ENCODE data around the gene TMC3.

Gene TMC3

DNA sequence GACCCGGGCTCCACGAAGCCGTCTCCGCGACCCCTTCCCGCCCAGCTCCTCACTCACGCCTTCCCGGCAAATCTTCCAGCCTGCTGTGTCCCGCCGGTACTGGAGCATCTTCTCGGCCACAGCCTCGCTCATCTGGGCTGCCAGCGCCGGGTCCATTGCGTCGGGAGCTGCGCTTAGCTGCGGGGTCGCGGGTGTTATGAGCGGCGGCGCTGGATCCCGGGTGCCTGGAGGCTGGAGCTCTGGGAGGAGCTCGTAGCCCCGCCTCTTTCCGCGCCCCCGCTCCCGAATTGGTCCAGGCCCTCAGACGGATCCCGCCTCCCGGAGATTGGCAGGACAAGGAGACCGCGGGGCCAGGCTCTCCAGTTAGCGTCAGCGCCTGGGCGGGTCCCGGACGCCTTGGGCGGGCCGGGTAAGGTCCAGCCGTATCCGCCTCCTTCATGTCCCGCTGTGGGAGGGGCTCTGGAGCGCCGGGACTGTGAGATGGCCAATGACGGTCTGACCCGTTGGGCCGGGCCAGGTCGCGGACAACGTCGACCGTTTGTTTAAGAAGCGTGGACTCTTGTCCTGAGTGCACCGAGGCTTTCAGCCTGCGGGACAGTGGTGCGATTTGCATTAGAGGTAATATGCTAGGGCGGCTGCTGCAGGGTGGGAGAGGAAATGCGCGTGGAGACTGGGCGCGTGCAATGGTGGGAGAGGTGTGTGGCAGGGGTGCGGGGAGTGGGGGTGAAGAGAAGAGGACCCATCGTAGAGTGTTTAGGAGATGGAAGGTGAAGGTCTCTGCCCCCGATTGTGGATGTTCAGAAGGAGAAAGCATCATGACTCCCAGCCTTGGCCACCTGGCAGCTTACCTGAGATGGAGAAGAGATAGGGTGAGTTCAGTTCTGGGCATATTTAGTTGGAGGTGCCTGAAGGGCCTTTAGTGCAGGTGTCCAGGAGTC lies 49.8 kb downstream of the TMC3 start, which contains the start of gene STARD5:
STARD5 (minus strand) TSS at position 198 of the 938 bp plus-strand sequence; CDS start at position 156, 42 bp downstream.
- DNase-seq (ENCODE audit: low read depth in 3 of 3, low spot score in 1 of 3) = peak; percentile 83 to 94 (median 85)

GRCh38 chr15:81323559-81323943 lies 50.5 kb downstream of the TMC3 start:
- DNase-seq (ENCODE audit: low read depth in 3 of 3, low spot score in 1 of 3) = no peak

GRCh38 chr15:81322676-81323253 lies 51.2 kb downstream of the TMC3 start:
- no peak for DNase-seq (ENCODE audit: low read depth in 3 of 3, low spot score in 1 of 3)

- no peak for DNase-seq (ENCODE audit: low read depth in 3 of 3, low spot score in 1 of 3)
Observed at GRCh38 chr15:81321667-81322066, 52.3 kb downstream of the TMC3 start.

- DNase-seq (ENCODE audit: low read depth in 3 of 3, low spot score in 1 of 3) = no peak
Observed at GRCh38 chr15:81317642-81318017, 56.4 kb downstream of the TMC3 start.

- no peak for DNase-seq (ENCODE audit: low read depth in 3 of 3, low spot score in 1 of 3)
Observed at GRCh38 chr15:81316267-81316666, 57.7 kb downstream of the TMC3 start.

DNA sequence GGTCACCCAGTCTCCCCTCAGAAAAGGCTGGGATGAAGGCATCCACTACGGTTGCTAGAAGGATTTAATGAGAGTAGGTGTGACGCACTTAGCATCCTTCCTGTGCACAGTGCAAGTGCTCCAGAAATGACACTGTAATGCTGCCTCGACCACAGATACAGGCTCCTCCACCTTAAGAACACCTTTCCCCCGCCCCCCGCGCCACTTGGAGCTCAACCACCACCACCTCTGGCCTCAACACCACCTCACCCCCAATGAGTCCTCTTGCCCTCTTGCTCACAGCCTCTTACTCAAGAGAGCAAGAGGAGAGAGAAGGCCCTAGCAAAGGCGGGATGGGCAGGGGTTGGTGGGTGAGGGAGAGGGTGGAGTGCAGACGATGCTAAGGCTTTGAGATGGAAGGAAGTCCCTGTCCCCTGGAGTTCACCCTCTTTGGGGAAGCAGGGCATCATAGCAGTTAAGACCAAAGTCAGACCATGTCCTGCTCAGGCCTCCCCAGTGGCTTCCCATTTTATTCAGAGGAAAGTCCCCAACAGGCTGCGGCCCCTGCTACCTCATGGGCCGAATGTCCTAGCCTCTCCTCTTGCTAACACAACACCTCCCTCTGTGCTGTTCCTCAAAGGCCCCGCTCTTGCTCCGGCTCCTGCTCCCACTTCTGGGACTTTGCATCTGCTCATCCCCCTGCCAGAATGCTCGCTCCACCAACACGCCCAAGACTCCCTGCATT lies 58.4 kb downstream of the TMC3 start:
- DNase-seq (ENCODE audit: low read depth in 3 of 3, low spot score in 1 of 3) = no peak

- no peak for DNase-seq (ENCODE audit: low read depth in 3 of 3, low spot score in 1 of 3)
Observed at GRCh38 chr15:81314378-81314777, 59.6 kb downstream of the TMC3 start.

GRCh38 chr15:81313686-81314085 lies 60.3 kb downstream of the TMC3 start:
- no peak for DNase-seq (ENCODE audit: low read depth in 3 of 3, low spot score in 1 of 3)

DNA sequence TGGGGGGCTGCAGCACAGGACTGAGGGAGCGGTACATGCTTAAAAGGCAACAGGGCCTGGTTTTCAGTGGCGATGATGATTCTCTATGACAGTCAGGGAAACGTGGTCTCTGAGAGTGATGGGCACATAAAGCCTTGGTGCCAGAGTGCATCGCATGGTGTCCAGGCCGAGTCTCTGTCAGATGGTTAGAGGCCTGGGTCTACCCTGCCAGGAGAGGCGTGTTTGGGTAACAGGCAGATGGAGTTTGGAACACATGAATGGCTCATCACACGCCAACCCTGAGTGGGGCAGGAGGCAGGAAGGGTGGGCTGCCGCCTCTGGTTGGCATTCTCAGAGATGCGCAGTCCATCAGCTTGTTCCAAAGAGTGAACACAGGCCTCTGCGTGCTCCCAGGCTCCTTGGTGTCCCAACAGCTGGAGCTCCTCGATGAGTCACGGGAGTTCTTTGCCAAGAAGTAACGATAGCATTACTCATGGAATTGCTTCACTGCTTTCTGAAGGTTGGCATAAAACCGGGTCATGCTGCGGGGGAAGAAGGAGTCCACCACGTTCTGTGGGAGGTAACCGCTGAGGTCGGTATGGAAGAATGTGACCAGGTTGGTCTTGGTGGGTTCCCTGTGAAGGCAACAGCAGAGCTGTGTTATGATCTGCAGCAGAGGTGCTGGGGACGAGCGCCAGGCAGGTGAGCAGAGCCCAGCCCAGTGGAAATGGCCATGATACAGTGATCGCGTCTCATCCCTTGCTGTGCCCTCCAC lies 61.0 kb downstream of the TMC3 start:
- DNase-seq (ENCODE audit: low read depth in 3 of 3, low spot score in 1 of 3) = no peak

DNA sequence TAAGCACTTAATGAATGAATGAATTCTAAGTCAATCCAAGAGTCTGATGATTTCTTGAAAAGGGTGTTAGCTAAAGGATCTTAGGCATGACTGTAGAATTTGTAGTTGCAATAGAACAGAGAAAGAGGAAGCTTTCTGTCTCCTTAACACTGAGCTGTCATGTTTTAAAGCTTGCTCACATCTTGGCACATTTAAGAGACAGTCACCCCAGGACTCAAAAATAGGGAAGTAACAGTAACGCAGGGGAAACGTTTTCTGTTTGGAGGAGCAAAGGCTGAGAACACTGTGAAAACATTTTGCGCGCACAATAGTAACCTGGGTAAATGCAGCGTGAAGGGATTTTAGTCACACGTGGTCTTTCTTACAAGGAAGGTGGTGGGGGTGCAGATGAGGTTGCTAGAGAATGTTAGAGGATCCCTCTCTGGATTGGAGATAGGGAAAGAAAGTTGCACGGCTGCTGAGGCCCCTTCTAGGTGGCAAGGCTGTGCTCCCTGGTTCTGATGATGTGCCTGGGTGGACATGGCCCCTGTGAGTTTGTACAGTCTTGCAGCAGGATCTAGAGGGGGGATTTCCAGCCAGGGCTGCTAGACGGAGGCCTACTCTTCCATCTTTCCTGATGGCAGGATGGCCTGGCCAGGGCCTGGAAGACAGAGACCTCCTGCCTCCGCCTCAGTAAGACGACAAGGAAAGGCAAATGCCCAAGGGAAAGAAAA lies 62.1 kb downstream of the TMC3 start:
- DNase-seq (ENCODE audit: low read depth in 3 of 3, low spot score in 1 of 3) = no peak

- DNase-seq (ENCODE audit: low read depth in 3 of 3, low spot score in 1 of 3) = no peak
Observed at GRCh38 chr15:81310480-81310879, 63.5 kb downstream of the TMC3 start.

DNA sequence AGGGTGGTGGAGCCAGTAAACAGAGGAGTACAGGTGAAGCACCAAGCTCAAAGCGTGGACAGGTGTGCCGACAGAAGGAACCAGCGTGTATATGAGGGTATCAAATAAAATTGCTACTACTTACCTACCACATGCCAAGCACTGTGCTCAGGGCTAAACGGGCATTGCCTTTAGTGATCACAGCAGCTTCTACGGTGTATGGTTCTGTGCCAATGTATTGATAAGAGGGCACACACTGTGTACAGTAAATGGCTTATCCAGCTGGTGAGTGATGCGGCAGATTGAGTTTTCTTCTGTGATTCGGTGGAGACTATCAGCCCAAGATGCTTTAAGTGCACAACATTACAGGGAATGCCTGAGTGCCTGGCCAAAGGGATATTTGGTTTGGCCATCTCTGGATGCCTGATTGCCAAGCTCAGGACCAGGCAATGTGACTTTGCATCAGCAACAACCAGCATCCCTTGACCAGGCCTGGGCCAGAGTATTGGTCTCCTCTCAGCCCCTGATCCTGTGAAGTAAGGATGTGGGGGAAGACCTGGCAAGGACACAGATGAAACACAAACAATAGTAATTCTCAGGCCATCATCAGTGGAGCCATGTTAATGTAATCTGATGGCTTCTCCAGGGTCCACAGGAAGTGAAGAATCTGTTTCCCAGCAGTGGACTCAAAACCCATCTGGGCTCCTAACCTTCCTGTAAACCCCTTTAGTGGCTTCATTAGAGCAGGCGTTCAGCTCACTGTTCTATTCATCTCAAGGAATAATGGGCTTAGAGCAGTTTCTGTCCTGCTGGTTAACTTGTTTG lies 64.2 kb downstream of the TMC3 start:
- no peak for DNase-seq (ENCODE audit: low read depth in 3 of 3, low spot score in 1 of 3)

- DNase-seq (ENCODE audit: low read depth in 3 of 3, low spot score in 1 of 3) = no peak
Observed at GRCh38 chr15:81308260-81308659, 65.8 kb downstream of the TMC3 start.

GRCh38 chr15:81304226-81304625 lies 69.8 kb downstream of the TMC3 start:
- no peak for DNase-seq (ENCODE audit: low read depth in 3 of 3, low spot score in 1 of 3)

GRCh38 chr15:81303244-81304225 lies 70.5 kb downstream of the TMC3 start:
- DNase-seq (ENCODE audit: low read depth in 3 of 3, low spot score in 1 of 3) = no peak

DNA sequence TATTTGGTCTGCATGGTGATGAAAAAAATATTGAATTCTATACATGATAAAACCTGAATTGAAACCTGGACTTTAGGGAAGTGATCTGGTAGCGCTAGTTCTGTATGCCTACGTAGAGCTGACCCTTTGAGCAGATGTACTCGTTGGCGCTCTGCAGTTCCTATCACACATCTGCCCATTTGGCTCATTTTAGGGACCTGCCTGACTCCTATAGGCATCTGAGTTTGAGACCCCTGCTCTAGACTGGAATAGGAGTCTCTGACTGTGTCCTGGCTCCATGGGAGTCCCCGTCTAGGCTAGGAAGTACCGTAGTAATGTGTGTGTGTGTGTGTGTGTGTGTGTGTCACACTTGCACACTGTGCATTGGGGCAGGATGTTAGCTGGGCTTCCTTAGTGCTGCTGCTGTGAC lies 71.3 kb downstream of the TMC3 start:
- DNase-seq (ENCODE audit: low read depth in 3 of 3, low spot score in 1 of 3) = no peak

DNA sequence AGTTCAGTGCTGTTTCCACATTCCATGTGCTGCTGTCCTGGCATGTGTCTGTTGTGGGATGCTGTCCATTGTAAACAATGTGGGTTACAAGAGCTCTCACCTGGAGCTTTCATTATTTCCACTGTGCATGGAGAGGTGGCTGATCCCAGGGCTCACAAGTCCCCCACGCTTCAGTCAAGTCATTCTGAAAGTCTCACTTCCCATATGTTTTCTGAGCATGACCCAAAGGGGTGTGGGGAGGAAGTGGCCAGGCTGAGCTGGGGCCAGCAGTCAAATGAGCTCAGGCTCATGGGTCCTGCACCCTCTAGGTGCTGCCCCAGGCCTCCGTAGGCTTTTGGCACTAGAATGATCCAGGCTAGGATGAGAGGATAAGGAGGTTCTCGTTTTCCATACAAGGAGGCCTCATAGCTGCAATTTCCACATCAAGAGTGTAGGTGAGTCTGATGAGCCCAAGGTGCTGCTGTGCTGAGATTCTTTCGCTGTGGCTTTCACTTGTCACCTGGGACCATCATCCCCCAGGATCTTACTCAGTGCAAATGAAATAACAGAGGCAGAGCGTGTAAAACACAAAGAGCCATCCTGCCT lies 72.1 kb downstream of the TMC3 start:
- DNase-seq (ENCODE audit: low read depth in 3 of 3, low spot score in 1 of 3) = no peak

Data from stimulated activated CD4-positive, alpha-beta T cell treated with anti-CD3 and anti-CD28 coated beads, TNF-alpha, amount 100 ng/mL, for 1 hour (primary cell).